ENCODE data around the gene PAIP2B.

GRCh38 chr2:71212336-71212735 is 14.6 kb downstream of the PAIP2B start:
- TF ChIP-seq MXI1 (IDR thresholded peaks at IDR 0.05; ENCODE audit: borderline replicate concordance, low read depth, low read length) (no peak), CTCF (conservative IDR thresholded peaks at IDR 0.05; ENCODE audit: low read depth, low read length) (no peak), RAD21 (IDR thresholded peaks at IDR 0.05; ENCODE audit: low read length) (no peak), POLR2A (IDR thresholded peaks at IDR 0.05; ENCODE audit: low read depth, low read length) (no peak), RFX5 (IDR thresholded peaks at IDR 0.05; ENCODE audit: low read depth, low read length) (no peak), ELK1 (IDR thresholded peaks at IDR 0.05; ENCODE audit: borderline replicate concordance, low read depth, low read length) (no peak), USF2 (IDR thresholded peaks at IDR 0.05; ENCODE audit: low read depth, low read length) (no peak), BHLHE40 (IDR thresholded peaks at IDR 0.05; ENCODE audit: low read depth, low read length) (no peak), CEBPB (IDR thresholded peaks at IDR 0.05; ENCODE audit: low read depth, low read length) (no peak), MAZ (IDR thresholded peaks at IDR 0.05; ENCODE audit: borderline replicate concordance, low read depth, low read length) (no peak), CHD1 (IDR thresholded peaks at IDR 0.05; ENCODE audit: low read depth, low read length) (no peak)

Measured in IMR-90 (cell line).